Ishikawa (cell line): ENCODE results near the gene STPG1.

ENCODE experiments used
- CEBPB ChIP-seq: IDR thresholded peaks from 2 replicates; pipeline ENCODE4 v1.6.1; 2012
- CREB1 ChIP-seq: IDR thresholded peaks from 2 replicates; pipeline ENCODE4 v1.6.1; 2012; ENCODE audit warnings: low read depth
- EGR1 ChIP-seq: IDR thresholded peaks from 2 replicates; pipeline ENCODE4 v1.6.1; 2012
- EP300 ChIP-seq: IDR thresholded peaks from 2 replicates; pipeline ENCODE4 v1.6.1; 2012; ENCODE audit warnings: borderline replicate concordance
- FOXM1 ChIP-seq: IDR thresholded peaks from 2 replicates; pipeline ENCODE4 v1.6.1; 2012; ENCODE audit warnings: low read depth, borderline replicate concordance
- MAX ChIP-seq: IDR thresholded peaks from 2 replicates; pipeline ENCODE4 v1.6.1; 2012
- NFIC ChIP-seq: IDR thresholded peaks from 2 replicates; pipeline ENCODE4 v1.6.1; 2012
- RAD21 ChIP-seq: IDR thresholded peaks from 2 replicates; pipeline ENCODE4 v1.6.1; 2012; ENCODE audit warnings: low read depth
- TAF1 ChIP-seq: IDR thresholded peaks from 2 replicates; pipeline ENCODE4 v1.6.1; 2012; ENCODE audit warnings: low read depth, mild to moderate bottlenecking
- TCF12 ChIP-seq: IDR thresholded peaks from 2 replicates; pipeline ENCODE4 v1.6.1; 2012; ENCODE audit warnings: low read depth
- TEAD4 ChIP-seq: IDR thresholded peaks from 2 replicates; pipeline ENCODE4 v1.6.1; 2012
- YY1 ChIP-seq: IDR thresholded peaks from 2 replicates; pipeline ENCODE4 v1.6.1; 2012; ENCODE audit warnings: low read depth
- ZBTB7A ChIP-seq: IDR thresholded peaks from 2 replicates; pipeline ENCODE4 v1.6.1; 2012; ENCODE audit warnings: low read depth
- TF ChIP-seq, protein P1 (sequence below): IDR thresholded peaks from 2 replicates; pipeline ENCODE4 v1.6.1; 2012; ENCODE audit warnings: low read depth, mild to moderate bottlenecking
- TF ChIP-seq, protein P2 (sequence below): IDR thresholded peaks from 2 replicates; pipeline ENCODE4 v1.6.1; 2012

Gene STPG1

GRCh38 chr1:24426744-24427544 lies 13.4 kb upstream of the STPG1 start:
- no peak for TF ChIP-seq TCF12
- TF ChIP-seq, protein P1, sequence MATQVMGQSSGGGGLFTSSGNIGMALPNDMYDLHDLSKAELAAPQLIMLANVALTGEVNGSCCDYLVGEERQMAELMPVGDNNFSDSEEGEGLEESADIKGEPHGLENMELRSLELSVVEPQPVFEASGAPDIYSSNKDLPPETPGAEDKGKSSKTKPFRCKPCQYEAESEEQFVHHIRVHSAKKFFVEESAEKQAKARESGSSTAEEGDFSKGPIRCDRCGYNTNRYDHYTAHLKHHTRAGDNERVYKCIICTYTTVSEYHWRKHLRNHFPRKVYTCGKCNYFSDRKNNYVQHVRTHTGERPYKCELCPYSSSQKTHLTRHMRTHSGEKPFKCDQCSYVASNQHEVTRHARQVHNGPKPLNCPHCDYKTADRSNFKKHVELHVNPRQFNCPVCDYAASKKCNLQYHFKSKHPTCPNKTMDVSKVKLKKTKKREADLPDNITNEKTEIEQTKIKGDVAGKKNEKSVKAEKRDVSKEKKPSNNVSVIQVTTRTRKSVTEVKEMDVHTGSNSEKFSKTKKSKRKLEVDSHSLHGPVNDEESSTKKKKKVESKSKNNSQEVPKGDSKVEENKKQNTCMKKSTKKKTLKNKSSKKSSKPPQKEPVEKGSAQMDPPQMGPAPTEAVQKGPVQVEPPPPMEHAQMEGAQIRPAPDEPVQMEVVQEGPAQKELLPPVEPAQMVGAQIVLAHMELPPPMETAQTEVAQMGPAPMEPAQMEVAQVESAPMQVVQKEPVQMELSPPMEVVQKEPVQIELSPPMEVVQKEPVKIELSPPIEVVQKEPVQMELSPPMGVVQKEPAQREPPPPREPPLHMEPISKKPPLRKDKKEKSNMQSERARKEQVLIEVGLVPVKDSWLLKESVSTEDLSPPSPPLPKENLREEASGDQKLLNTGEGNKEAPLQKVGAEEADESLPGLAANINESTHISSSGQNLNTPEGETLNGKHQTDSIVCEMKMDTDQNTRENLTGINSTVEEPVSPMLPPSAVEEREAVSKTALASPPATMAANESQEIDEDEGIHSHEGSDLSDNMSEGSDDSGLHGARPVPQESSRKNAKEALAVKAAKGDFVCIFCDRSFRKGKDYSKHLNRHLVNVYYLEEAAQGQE, result no peak
- TF ChIP-seq CREB1, result no peak
- no peak for TF ChIP-seq EP300
- no peak for TF ChIP-seq RAD21
- no peak for TF ChIP-seq NFIC

GRCh38 chr1:24425922-24426321 lies 12.3 kb upstream of the STPG1 start:
- TF ChIP-seq CEBPB, result no peak
- TF ChIP-seq NFIC, result no peak
- TF ChIP-seq YY1, result no peak
- TF ChIP-seq MAX, result no peak
- no peak for TF ChIP-seq CREB1
- TF ChIP-seq TCF12, result no peak
- TF ChIP-seq TEAD4, result no peak
- no peak for TF ChIP-seq RAD21
- no peak for TF ChIP-seq EP300
- TF ChIP-seq, protein P1, result no peak
- TF ChIP-seq ZBTB7A, result no peak
- no peak for TF ChIP-seq EGR1

GRCh38 chr1:24425441-24425840 lies 11.9 kb upstream of the STPG1 start:
- TF ChIP-seq EP300, result no peak
- TF ChIP-seq, protein P1, result no peak
- TF ChIP-seq TAF1, result no peak
- TF ChIP-seq CREB1, result no peak
- no peak for TF ChIP-seq ZBTB7A
- TF ChIP-seq EGR1, result no peak
- no peak for TF ChIP-seq YY1
- TF ChIP-seq, protein P2, sequence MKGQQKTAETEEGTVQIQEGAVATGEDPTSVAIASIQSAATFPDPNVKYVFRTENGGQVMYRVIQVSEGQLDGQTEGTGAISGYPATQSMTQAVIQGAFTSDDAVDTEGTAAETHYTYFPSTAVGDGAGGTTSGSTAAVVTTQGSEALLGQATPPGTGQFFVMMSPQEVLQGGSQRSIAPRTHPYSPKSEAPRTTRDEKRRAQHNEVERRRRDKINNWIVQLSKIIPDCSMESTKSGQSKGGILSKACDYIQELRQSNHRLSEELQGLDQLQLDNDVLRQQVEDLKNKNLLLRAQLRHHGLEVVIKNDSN, result no peak

DNA sequence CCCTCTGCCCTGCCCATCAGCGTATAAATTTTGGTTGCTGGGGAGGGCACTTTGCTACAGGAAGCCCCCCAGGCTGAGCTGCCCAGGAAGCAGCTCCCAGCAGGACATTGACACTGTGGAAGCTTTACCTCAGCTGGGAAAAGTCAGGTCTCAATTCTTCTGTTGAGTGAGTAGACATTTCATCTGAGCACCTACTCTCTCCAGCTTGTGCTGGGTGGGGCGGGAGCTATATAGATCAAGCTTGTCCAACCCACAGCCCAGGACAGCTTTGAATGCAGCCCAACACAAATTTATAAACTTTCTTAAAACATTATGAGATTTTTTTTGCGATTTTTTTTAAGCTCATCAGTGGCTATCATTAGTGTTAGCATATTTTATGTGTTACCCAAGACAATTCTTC lies 11.4 kb upstream of the STPG1 start:
- TF ChIP-seq CREB1, result no peak
- no peak for TF ChIP-seq YY1
- no peak for TF ChIP-seq ZBTB7A
- TF ChIP-seq TCF12, result no peak
- no peak for TF ChIP-seq TEAD4

GRCh38 chr1:24424207-24424606 lies 10.6 kb upstream of the STPG1 start:
- TF ChIP-seq YY1, result no peak
- no peak for TF ChIP-seq RAD21
- TF ChIP-seq CREB1, result no peak
- TF ChIP-seq ZBTB7A, result no peak
- TF ChIP-seq CEBPB, result no peak
- no peak for TF ChIP-seq TCF12
- TF ChIP-seq FOXM1, result no peak

- TF ChIP-seq, protein P2, result no peak
- TF ChIP-seq NFIC, result no peak
- no peak for TF ChIP-seq TCF12
- no peak for TF ChIP-seq YY1
- TF ChIP-seq MAX, result no peak
- TF ChIP-seq TEAD4, result no peak
- TF ChIP-seq ZBTB7A, result no peak
- no peak for TF ChIP-seq RAD21
- no peak for TF ChIP-seq CEBPB
- TF ChIP-seq, protein P1, result no peak
These were observed 7.9 kb upstream of the STPG1 start for GRCh38 chr1:24421502-24421901.
